Omental fat pad (tissue), 4 donors: ENCODE measurements around the gene ITSN1. TPM values are rescaled to one million over a fixed set of nuclear protein-coding genes. Genes with fewer than 3 reads are reported as not detected.
"Not testable (repeated sequence)": the region's sequence is repeated elsewhere in the genome, so short reads cannot be mapped to it uniquely, and the experiment has no call there.

Source experiments
- ATAC-seq: fragments of 150-250 bp; one replicate; pipeline ENCODE4 v1.9.1; 2016; ENCODE audit warnings: mild to moderate bottlenecking, moderate library complexity; ENCODE audit not compliant: low FRiP score
- DNase-seq: peaks from one replicate; pipeline ENCODE4 v3.0.0-alpha.2; 2019; ENCODE audit warnings: low spot score
- CTCF ChIP-seq, 3 donors: fragments of 450-650 bp; IDR thresholded peaks; one replicate each; pipeline ENCODE4 v1.5.1; 2016 to 2017; ENCODE audit warnings: antibody characterized with exemption in 3 of 3, mild to moderate bottlenecking in 3 of 3, moderate library complexity in 2 of 3
- total RNA-seq, 4 donors: library from RNA; depleted of rRNA; stranded (reverse); fragments of >200 nt; gene quantifications; one replicate each; pipeline ENCODE4 v1.1.0, GENCODE V29; 2016

The ITSN1 gene
- total RNA-seq, 4 donors from 2014 or later = 71.4 to 248 (median 151) TPM

- DNase-seq (no peak), ATAC-seq (no peak)
- no peak for TF ChIP-seq CTCF (IDR thresholded peaks at IDR 0.05)
These were observed 215.8 kb downstream of the ITSN1 start for GRCh38 chr21:33857846-33858666.

GRCh38 chr21:33858667-33859372, 216.5 kb downstream of the ITSN1 start:
- DNase-seq (no peak), ATAC-seq (no peak)
- TF ChIP-seq CTCF (IDR thresholded peaks at IDR 0.05) = no peak

- TF ChIP-seq CTCF (IDR thresholded peaks at IDR 0.05) = no peak
- DNase-seq (no peak), ATAC-seq (no peak)
These were observed 217.2 kb downstream of the ITSN1 start for GRCh38 chr21:33859373-33860102.

GRCh38 chr21:33860332-33860879, 218.1 kb downstream of the ITSN1 start:
- ATAC-seq (no peak), DNase-seq (no peak)
- TF ChIP-seq CTCF (IDR thresholded peaks at IDR 0.05) = no peak

- TF ChIP-seq CTCF (IDR thresholded peaks at IDR 0.05) = no peak
- no peak for ATAC-seq
- no peak for DNase-seq
These were observed 218.8 kb downstream of the ITSN1 start for GRCh38 chr21:33861125-33861524.

- not testable (repeated sequence) for DNase-seq
These were observed 220.9 kb downstream of the ITSN1 start for GRCh38 chr21:33863191-33863590.

GRCh38 chr21:33864150-33864549, 221.8 kb downstream of the ITSN1 start:
- no peak for TF ChIP-seq CTCF (IDR thresholded peaks at IDR 0.05)
- DNase-seq (no peak), ATAC-seq (no peak)

More at GRCh38 chr21:33863191-33863590, 220.9 kb downstream of the ITSN1 start:
- not testable (repeated sequence) for ATAC-seq
